ENCODE data around the gene HCCS. TPM values are rescaled to one million over a fixed set of nuclear protein-coding genes. Genes with fewer than 3 reads are reported as not detected.

The HCCS gene
- total and polyA plus RNA-seq, 3 experiments from 2014 or later, result 25.0 to 36.2 (median 35.3) TPM

GRCh38 chrX:11129534-11130105 lies 18.5 kb downstream of the HCCS start:
- no peaks in the 10 kb centered on the region for H3K36me3 ChIP-seq (ENCODE audit: insufficient read depth, low read length)
- DNase-seq, result no peak
- ChIA-PET POLR2A (no interaction called here), CTCF (no interaction called here)
- H3K9me3 ChIP-seq (ENCODE audit: low read length), result no peaks in the 10 kb centered on the region
- H3K4me3 ChIP-seq (ENCODE audit: low read length), result no peak overlapping the region
- no peak overlapping the region for H3K27ac ChIP-seq (ENCODE audit: low read depth, low read length)
- H3K27ac Mint-ChIP-seq, result peak overlapping the region in 1 of 8 donors; percentile 29
- no peaks in the 10 kb centered on the region for H3K4me1 ChIP-seq (ENCODE audit: insufficient read depth, low read length)
- no peaks in the 10 kb centered on the region for H3K36me3 Mint-ChIP-seq
- H3K9me3 Mint-ChIP-seq, result no peaks in the 10 kb centered on the region
- H3K4me3 Mint-ChIP-seq, result no peak overlapping the region
- H3K27me3 Mint-ChIP-seq, result peaks cover 0 to 6% of the 10 kb centered on the region in 2 donors
- H3K27me3 ChIP-seq (ENCODE audit: insufficient read depth, low read length, poor library complexity, severe bottlenecking), result no peaks in the 10 kb centered on the region
- no peaks in the 10 kb centered on the region for H3K4me1 Mint-ChIP-seq

GRCh38 chrX:11130136-11130535 lies 19.0 kb downstream of the HCCS start:
- Mint-ChIP-seq H3K4me1 (no peaks in the 10 kb centered on the region), H3K27ac (no peak overlapping the region), H3K36me3 (no peaks in the 10 kb centered on the region), H3K27me3 (peaks cover 0 to 4% of the 10 kb centered on the region in 2 donors), H3K9me3 (no peaks in the 10 kb centered on the region), H3K4me3 (no peak overlapping the region)
- Histone ChIP-seq H3K4me1 (ENCODE audit: insufficient read depth, low read length) (no peaks in the 10 kb centered on the region), H3K9me3 (ENCODE audit: low read length) (no peaks in the 10 kb centered on the region), H3K27me3 (ENCODE audit: insufficient read depth, low read length, poor library complexity, severe bottlenecking) (no peaks in the 10 kb centered on the region), H3K4me3 (ENCODE audit: low read length) (no peak overlapping the region), H3K36me3 (ENCODE audit: insufficient read depth, low read length) (no peaks in the 10 kb centered on the region), H3K27ac (ENCODE audit: low read depth, low read length) (no peak overlapping the region)
- DNase-seq, result no peak
- ChIA-PET POLR2A (no interaction called here), CTCF (no interaction called here)

GRCh38 chrX:11131146-11131545 lies 20.0 kb downstream of the HCCS start:
- no peaks in the 10 kb centered on the region for H3K9me3 Mint-ChIP-seq
- Histone ChIP-seq H3K27me3 (ENCODE audit: insufficient read depth, low read length, poor library complexity, severe bottlenecking) (no peaks in the 10 kb centered on the region), H3K4me3 (ENCODE audit: low read length) (no peak overlapping the region), H3K4me1 (ENCODE audit: insufficient read depth, low read length) (no peaks in the 10 kb centered on the region), H3K27ac (ENCODE audit: low read depth, low read length) (no peak overlapping the region), H3K36me3 (ENCODE audit: insufficient read depth, low read length) (no peaks in the 10 kb centered on the region), H3K9me3 (ENCODE audit: low read length) (no peaks in the 10 kb centered on the region)
- POLR2A ChIA-PET, result no interaction called here
- peaks cover 0 to 2% of the 10 kb centered on the region in 2 donors for H3K27me3 Mint-ChIP-seq
- no peak for DNase-seq
- H3K4me1 Mint-ChIP-seq, result no peaks in the 10 kb centered on the region
- H3K27ac Mint-ChIP-seq, result no peak overlapping the region
- CTCF ChIA-PET, result no interaction called here
- H3K4me3 Mint-ChIP-seq, result no peak overlapping the region
- H3K36me3 Mint-ChIP-seq, result no peaks in the 10 kb centered on the region

GRCh38 chrX:11135564-11136185 lies 24.5 kb downstream of the HCCS start:
- no peaks in the 10 kb centered on the region for H3K36me3 ChIP-seq (ENCODE audit: insufficient read depth, low read length)
- H3K4me1 ChIP-seq (ENCODE audit: insufficient read depth, low read length), result no peaks in the 10 kb centered on the region
- DNase-seq, result no peak
- CTCF ChIA-PET, result interaction anchor here (1.2 to 3.5 kb wide), 2 partner anchors 10 to 946 kb away, joined by 4 to 28 read pairs; no protein-coding TSS in a partner anchor
- H3K27ac ChIP-seq (ENCODE audit: low read depth, low read length), result no peak overlapping the region
- no peaks in the 10 kb centered on the region for H3K9me3 ChIP-seq (ENCODE audit: low read length)
- POLR2A ChIA-PET, result no interaction called here
- Mint-ChIP-seq H3K4me3 (no peak overlapping the region), H3K27me3 (peaks cover 3 to 10% of the 10 kb centered on the region in 2 donors), H3K36me3 (no peaks in the 10 kb centered on the region), H3K9me3 (no peaks in the 10 kb centered on the region), H3K27ac (no peak overlapping the region), H3K4me1 (peaks cover 0 to 1% (median 0%) of the 10 kb centered on the region in 3 donors)
- H3K4me3 ChIP-seq (ENCODE audit: low read length), result no peak overlapping the region
- H3K27me3 ChIP-seq (ENCODE audit: insufficient read depth, low read length, poor library complexity, severe bottlenecking), result no peaks in the 10 kb centered on the region

GRCh38 chrX:11137543-11138139 lies 26.5 kb downstream of the HCCS start:
- Mint-ChIP-seq H3K4me3 (no peak overlapping the region), H3K4me1 (peaks cover 0 to 1% (median 0%) of the 10 kb centered on the region in 3 donors), H3K27me3 (peaks cover 3 to 10% of the 10 kb centered on the region in 2 donors), H3K27ac (no peak overlapping the region), H3K36me3 (no peaks in the 10 kb centered on the region), H3K9me3 (no peaks in the 10 kb centered on the region)
- CTCF ChIA-PET, result interaction anchor here (3.5 kb wide), 1 partner anchor 948 kb away, joined by 28 read pairs; no protein-coding TSS in a partner anchor
- Histone ChIP-seq H3K9me3 (ENCODE audit: low read length) (no peaks in the 10 kb centered on the region), H3K36me3 (ENCODE audit: insufficient read depth, low read length) (no peaks in the 10 kb centered on the region), H3K4me1 (ENCODE audit: insufficient read depth, low read length) (no peaks in the 10 kb centered on the region), H3K27ac (ENCODE audit: low read depth, low read length) (no peak overlapping the region), H3K4me3 (ENCODE audit: low read length) (no peak overlapping the region), H3K27me3 (ENCODE audit: insufficient read depth, low read length, poor library complexity, severe bottlenecking) (no peaks in the 10 kb centered on the region)
- POLR2A ChIA-PET, result no interaction called here
- DNase-seq, result peak in 2 of 5 donors; percentile 11 to 34

GRCh38 chrX:11138498-11139390 lies 27.6 kb downstream of the HCCS start:
- Mint-ChIP-seq H3K4me3 (no peak overlapping the region), H3K27ac (no peak overlapping the region), H3K27me3 (peaks cover 3 to 10% of the 10 kb centered on the region in 2 donors), H3K9me3 (no peaks in the 10 kb centered on the region), H3K36me3 (no peaks in the 10 kb centered on the region), H3K4me1 (peaks cover 0 to 1% (median 0%) of the 10 kb centered on the region in 3 donors)
- CTCF ChIA-PET, result interaction anchor here (3.5 kb wide), 1 partner anchor 949 kb away, joined by 28 read pairs; no protein-coding TSS in a partner anchor
- H3K27ac ChIP-seq (ENCODE audit: low read depth, low read length), result no peak overlapping the region
- no peaks in the 10 kb centered on the region for H3K36me3 ChIP-seq (ENCODE audit: insufficient read depth, low read length)
- H3K27me3 ChIP-seq (ENCODE audit: insufficient read depth, low read length, poor library complexity, severe bottlenecking), result no peaks in the 10 kb centered on the region
- DNase-seq, result no peak
- no peaks in the 10 kb centered on the region for H3K9me3 ChIP-seq (ENCODE audit: low read length)
- H3K4me1 ChIP-seq (ENCODE audit: insufficient read depth, low read length), result no peaks in the 10 kb centered on the region
- H3K4me3 ChIP-seq (ENCODE audit: low read length), result no peak overlapping the region
- POLR2A ChIA-PET, result no interaction called here

- peak in 4 of 5 donors; percentile 7 to 40 (median 26) for DNase-seq
- POLR2A ChIA-PET, result no interaction called here
- Histone ChIP-seq H3K4me1 (ENCODE audit: insufficient read depth, low read length) (no peaks in the 10 kb centered on the region), H3K9me3 (ENCODE audit: low read length) (no peaks in the 10 kb centered on the region), H3K4me3 (ENCODE audit: low read length) (no peak overlapping the region), H3K27ac (ENCODE audit: low read depth, low read length) (no peak overlapping the region), H3K27me3 (ENCODE audit: insufficient read depth, low read length, poor library complexity, severe bottlenecking) (no peaks in the 10 kb centered on the region), H3K36me3 (ENCODE audit: insufficient read depth, low read length) (no peaks in the 10 kb centered on the region)
- H3K27me3 Mint-ChIP-seq, result peaks cover 3 to 6% of the 10 kb centered on the region in 2 donors
- no peaks in the 10 kb centered on the region for H3K36me3 Mint-ChIP-seq
- CTCF ChIA-PET, result interaction anchor here (1.3 kb wide), 1 partner anchor 954 kb away, joined by 5 read pairs; no protein-coding TSS in a partner anchor
- H3K27ac Mint-ChIP-seq, result peak overlapping the region in 1 of 8 donors; percentile 53
- peaks cover 4 to 11% (median 4%) of the 10 kb centered on the region in 3 donors for H3K4me1 Mint-ChIP-seq
- peak overlapping the region in 3 of 7 donors; percentile 51 to 68 (median 64) for H3K4me3 Mint-ChIP-seq
- no peaks in the 10 kb centered on the region for H3K9me3 Mint-ChIP-seq
Observed at GRCh38 chrX:11143931-11144678, 33.0 kb downstream of the HCCS start.

Data from CD8-positive, alpha-beta memory T cell (primary cell).